ENCODE data around the gene OR4E1. TPM values are rescaled to one million over a fixed set of nuclear protein-coding genes. Genes with fewer than 3 reads are reported as not detected.

Gene OR4E1
- total RNA-seq, 1 donor from 2014 or later, result not detected

GRCh38 chr14:21694425-21694824 lies 20.8 kb upstream of the OR4E1 start:
- Histone ChIP-seq H3K4me1 (no peaks in the 10 kb centered on the region), H3K9me3 (no peaks in the 10 kb centered on the region), H3K27me3 (no peaks in the 10 kb centered on the region), H3K4me3 (no peak overlapping the region), H3K27ac (no peak overlapping the region), H3K36me3 (no peaks in the 10 kb centered on the region)
- TF ChIP-seq CTCF (IDR thresholded peaks at IDR 0.05), result no peak
- intact Hi-C loops (cut with DNase I), result no loop called here
- no peak for DNase-seq (ENCODE audit: low spot score in 2 of 2)

GRCh38 chr14:21686468-21686867 lies 12.8 kb upstream of the OR4E1 start:
- H3K9me3 ChIP-seq, result no peaks in the 10 kb centered on the region
- no peaks in the 10 kb centered on the region for H3K27me3 ChIP-seq
- intact Hi-C loops (cut with DNase I), result no loop called here
- TF ChIP-seq CTCF (IDR thresholded peaks at IDR 0.05), result no peak
- no peak overlapping the region for H3K4me3 ChIP-seq
- H3K4me1 ChIP-seq, result no peaks in the 10 kb centered on the region
- DNase-seq (ENCODE audit: low spot score in 2 of 2), result no peak
- no peaks in the 10 kb centered on the region for H3K36me3 ChIP-seq
- H3K27ac ChIP-seq, result no peak overlapping the region

GRCh38 chr14:21680072-21680471 lies 6.5 kb upstream of the OR4E1 start:
- DNase-seq (ENCODE audit: low spot score in 2 of 2), result no peak
- TF ChIP-seq CTCF (IDR thresholded peaks at IDR 0.05), result no peak
- H3K4me3 ChIP-seq, result no peak overlapping the region
- intact Hi-C loops (cut with DNase I), result no loop called here
- no peaks in the 10 kb centered on the region for H3K4me1 ChIP-seq
- H3K9me3 ChIP-seq, result no peaks in the 10 kb centered on the region
- H3K36me3 ChIP-seq, result no peaks in the 10 kb centered on the region
- no peaks in the 10 kb centered on the region for H3K27me3 ChIP-seq
- no peak overlapping the region for H3K27ac ChIP-seq

- no peak for TF ChIP-seq CTCF (IDR thresholded peaks at IDR 0.05)
- no peak for DNase-seq (ENCODE audit: low spot score in 2 of 2)
- Histone ChIP-seq H3K9me3 (no peaks in the 10 kb centered on the region), H3K27me3 (no peaks in the 10 kb centered on the region), H3K36me3 (no peaks in the 10 kb centered on the region), H3K4me1 (no peaks in the 10 kb centered on the region), H3K27ac (no peak overlapping the region), H3K4me3 (no peak overlapping the region)
- intact Hi-C loops (cut with DNase I), result no loop called here
Observed at GRCh38 chr14:21675566-21675965, 1.9 kb upstream of the OR4E1 start.

GRCh38 chr14:21672116-21672515 lies 1.5 kb downstream of the OR4E1 start:
- intact Hi-C loops (cut with DNase I), result no loop called here
- H3K27me3 ChIP-seq, result no peaks in the 10 kb centered on the region
- H3K4me1 ChIP-seq, result no peaks in the 10 kb centered on the region
- DNase-seq (ENCODE audit: low spot score in 2 of 2), result no peak
- H3K9me3 ChIP-seq, result no peaks in the 10 kb centered on the region
- H3K4me3 ChIP-seq, result no peak overlapping the region
- no peaks in the 10 kb centered on the region for H3K36me3 ChIP-seq
- no peak overlapping the region for H3K27ac ChIP-seq
- no peak for TF ChIP-seq CTCF (IDR thresholded peaks at IDR 0.05)

GRCh38 chr14:21671371-21671770 lies 2.2 kb downstream of the OR4E1 start:
- intact Hi-C loops (cut with DNase I), result no loop called here
- no peak for TF ChIP-seq CTCF (IDR thresholded peaks at IDR 0.05)
- Histone ChIP-seq H3K27ac (no peak overlapping the region), H3K4me3 (no peak overlapping the region), H3K36me3 (no peaks in the 10 kb centered on the region), H3K27me3 (no peaks in the 10 kb centered on the region), H3K9me3 (no peaks in the 10 kb centered on the region), H3K4me1 (no peaks in the 10 kb centered on the region)
- DNase-seq (ENCODE audit: low spot score in 2 of 2), result no peak

All from ascending aorta (tissue), 2 donors.